OCI-LY7 (cell line): ENCODE results near the gene FCER1G. TPM values are rescaled to one million over a fixed set of nuclear protein-coding genes. Genes with fewer than 3 reads are reported as not detected.

ENCODE experiments used
- BruUV-seq: library from RNA; stranded (reverse); fragments of 400-500 nt; replicated peaks from 2 replicates; lab custom pipeline; 2021; lab: Mats Ljungman, UMichigan
- CTCF ChIA-PET: fragments of 300-600 bp; sonication (Branson Sonifier 250); formaldehyde crosslinking; loops from one replicate; lab custom pipeline; 2022; ENCODE audit warnings: antibody characterized with exemption; ENCODE audit not compliant: unreplicated experiment; lab: Charles Lee
- POLR2A ChIA-PET: fragments of 300-600 bp; sonication (Branson Sonifier 250); formaldehyde crosslinking; loops from one replicate; lab custom pipeline; 2022; ENCODE audit warnings: antibody characterized with exemption; lab: Charles Lee
- DNase-seq: peaks from one replicate; pipeline ENCODE4 v3.0.0-alpha.2; 2015; ENCODE audit warnings: low spot score
- H2AFZ ChIP-seq: fragments of 200-600 bp; sonication (generic), shearing (Covaris generic); 2 replicates; pipeline ENCODE4 v1.6.1; 2014; ENCODE audit warnings: mild to moderate bottlenecking, antibody characterized with exemption, low read length, moderate library complexity
- H3K27ac ChIP-seq: fragments of 200-600 bp; sonication (generic); 2 replicates; pipeline ENCODE4 v1.5.1; 2014; ENCODE audit warnings: mixed run types, low read depth, mild to moderate bottlenecking, moderate library complexity, low read length, inconsistent platforms; ENCODE audit not compliant: poor library complexity, severe bottlenecking
- H3K36me3 ChIP-seq: fragments of 200-600 bp; sonication (generic); 2 replicates; pipeline ENCODE4 v1.6.1; 2014; ENCODE audit warnings: mild to moderate bottlenecking, antibody characterized with exemption, low read length, moderate library complexity, mixed read lengths; ENCODE audit not compliant: insufficient read depth
- H3K4me1 ChIP-seq: fragments of 200-600 bp; sonication (generic); 2 replicates; pipeline ENCODE4 v1.5.1; 2014; ENCODE audit warnings: mild to moderate bottlenecking, low read length; ENCODE audit not compliant: insufficient read depth, poor library complexity, severe bottlenecking
- H3K4me2 ChIP-seq: fragments of 200-600 bp; sonication (generic); 2 replicates; pipeline ENCODE4 v1.6.1; 2014; ENCODE audit warnings: mild to moderate bottlenecking, low read length
- H3K4me3 ChIP-seq: fragments of 200-600 bp; sonication (generic); 2 replicates; pipeline ENCODE4 v1.5.1; 2014; ENCODE audit warnings: mild to moderate bottlenecking, low read depth, low read length; ENCODE audit not compliant: poor library complexity, severe bottlenecking
- H3K79me2 ChIP-seq: fragments of 200-600 bp; sonication (generic); 2 replicates; pipeline ENCODE4 v1.6.1; 2016; ENCODE audit warnings: low read depth, mild to moderate bottlenecking, low read length, moderate library complexity, mixed read lengths; ENCODE audit not compliant: insufficient read depth
- H3K9me2 ChIP-seq: fragments of 200-600 bp; sonication (generic); 2 replicates; pipeline ENCODE4 v1.6.1; 2016; ENCODE audit warnings: mild to moderate bottlenecking, low read length, mixed read lengths; ENCODE audit not compliant: insufficient read depth
- H3K9me3 ChIP-seq: fragments of 200-600 bp; sonication (generic); 2 replicates; pipeline ENCODE4 v1.6.1; 2014; ENCODE audit warnings: mild to moderate bottlenecking, mixed run types, low read length, mixed read lengths
- H4K20me1 ChIP-seq: fragments of 200-600 bp; sonication (generic); 2 replicates; pipeline ENCODE4 v1.6.1; 2014; ENCODE audit warnings: mild to moderate bottlenecking, antibody characterized with exemption, low read length, moderate library complexity, mixed read lengths; ENCODE audit not compliant: insufficient read depth
- EZH2phosphoT487 ChIP-seq: fragments of 200-600 bp; sonication (generic); IDR thresholded peaks from 2 replicates; pipeline ENCODE4 v1.6.1; 2018; ENCODE audit warnings: low read depth, borderline replicate concordance, mild to moderate bottlenecking, mixed run types, antibody characterized with exemption, low read length, moderate library complexity, mixed read lengths
- intact Hi-C: fragments of 100-400 bp; cut with micrococcal nuclease; formaldehyde crosslinking; loops from one replicate; pipeline ENCODE4 v1.10.0; 2022; ENCODE audit not compliant: unreplicated experiment
- total RNA-seq, 2 experiments: library from RNA; depleted of rRNA in 1 of 2; stranded (reverse); fragments of >200 nt in 1 of 2; shearing (Covaris generic) in 1 of 2; gene quantifications; 2 replicates each; pipeline ENCODE4 v1.2.3, GENCODE V29; 2014 to 2022
- TF ChIP-seq, protein P1 (sequence below): fragments of 200-600 bp; sonication (generic); conservative IDR thresholded peaks from 2 replicates; pipeline ENCODE4 v1.5.1; 2014; ENCODE audit warnings: mild to moderate bottlenecking, antibody characterized with exemption, low read length, moderate library complexity, mixed read lengths

The FCER1G gene
- total RNA-seq, 2 experiments from 2014 or later: 0.88 to 3.2 TPM

DNA sequence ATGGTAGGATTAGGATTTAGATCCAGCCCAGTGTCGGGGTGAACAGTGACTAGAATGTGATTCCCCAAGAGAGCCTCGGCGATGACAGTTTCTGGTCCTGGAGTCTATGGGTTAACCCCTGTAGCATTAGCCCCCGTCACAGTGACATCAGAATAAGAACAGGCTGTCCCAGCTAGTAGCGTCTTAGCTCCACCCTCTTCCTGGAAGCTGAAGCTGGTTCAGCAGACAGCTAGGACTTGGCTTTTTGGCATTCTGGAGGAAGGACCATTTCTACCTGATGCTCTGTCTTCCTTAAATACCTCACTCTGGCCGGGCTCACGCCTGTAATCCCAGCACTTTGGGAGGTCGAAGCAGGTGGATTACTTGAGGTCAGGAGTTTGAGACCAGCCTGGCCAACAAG is 7.9 kb upstream of the FCER1G start:
- ChIA-PET CTCF (no interaction called here), POLR2A (interaction anchor here (0.7 kb wide), 1 partner anchor 18 kb away, joined by 4 read pairs; the partner anchor contains the start of gene TOMM40L)
- Histone ChIP-seq H3K27ac (no peak overlapping the region), H3K4me1 (peaks cover 26% of the 10 kb centered on the region), H3K79me2 (peaks cover 4% of the 10 kb centered on the region; the same call in 1 of the 2 replicates), H3K4me2 (no peak overlapping the region), H3K9me3 (no peaks in the 10 kb centered on the region), H3K9me2 (no peaks in the 10 kb centered on the region), H3K36me3 (peaks cover 66% of the 10 kb centered on the region), H4K20me1 (no peaks in the 10 kb centered on the region), H2AFZ (no peak overlapping the region), H3K4me3 (no peak overlapping the region)
- no TSS peak for BruUV-seq
- intact Hi-C loops: no loop called here
- TF ChIP-seq EZH2phosphoT487: no peak
- TF ChIP-seq, protein P1, sequence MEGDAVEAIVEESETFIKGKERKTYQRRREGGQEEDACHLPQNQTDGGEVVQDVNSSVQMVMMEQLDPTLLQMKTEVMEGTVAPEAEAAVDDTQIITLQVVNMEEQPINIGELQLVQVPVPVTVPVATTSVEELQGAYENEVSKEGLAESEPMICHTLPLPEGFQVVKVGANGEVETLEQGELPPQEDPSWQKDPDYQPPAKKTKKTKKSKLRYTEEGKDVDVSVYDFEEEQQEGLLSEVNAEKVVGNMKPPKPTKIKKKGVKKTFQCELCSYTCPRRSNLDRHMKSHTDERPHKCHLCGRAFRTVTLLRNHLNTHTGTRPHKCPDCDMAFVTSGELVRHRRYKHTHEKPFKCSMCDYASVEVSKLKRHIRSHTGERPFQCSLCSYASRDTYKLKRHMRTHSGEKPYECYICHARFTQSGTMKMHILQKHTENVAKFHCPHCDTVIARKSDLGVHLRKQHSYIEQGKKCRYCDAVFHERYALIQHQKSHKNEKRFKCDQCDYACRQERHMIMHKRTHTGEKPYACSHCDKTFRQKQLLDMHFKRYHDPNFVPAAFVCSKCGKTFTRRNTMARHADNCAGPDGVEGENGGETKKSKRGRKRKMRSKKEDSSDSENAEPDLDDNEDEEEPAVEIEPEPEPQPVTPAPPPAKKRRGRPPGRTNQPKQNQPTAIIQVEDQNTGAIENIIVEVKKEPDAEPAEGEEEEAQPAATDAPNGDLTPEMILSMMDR: no peak
- DNase-seq: no peak

DNA sequence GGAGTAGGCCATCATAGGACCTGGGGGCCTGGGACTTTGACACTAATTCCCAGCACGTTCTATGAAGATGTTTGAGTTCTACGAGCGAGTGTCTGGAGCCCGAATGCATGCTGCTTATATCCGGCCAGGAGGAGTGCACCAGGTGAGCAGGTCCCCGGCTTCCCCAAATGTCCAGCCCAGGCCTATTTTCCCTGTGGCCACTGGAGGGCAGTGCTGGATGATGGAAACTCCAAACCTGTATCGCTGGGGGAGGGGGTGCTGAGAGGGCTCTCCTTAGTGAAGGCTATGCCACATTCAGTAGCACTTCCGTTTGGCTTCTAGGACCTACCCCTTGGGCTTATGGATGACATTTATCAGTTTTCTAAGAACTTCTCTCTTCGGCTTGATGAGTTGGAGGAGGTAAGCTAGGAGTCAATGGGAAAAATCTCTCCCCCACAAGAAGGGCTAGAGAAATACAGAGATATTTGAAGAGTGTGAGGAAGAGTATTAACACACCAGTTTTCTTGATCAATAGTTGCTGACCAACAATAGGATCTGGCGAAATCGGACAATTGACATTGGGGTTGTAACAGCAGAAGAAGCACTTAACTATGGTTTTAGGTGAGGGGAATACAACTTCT is 5.2 kb upstream of the FCER1G start:
- TF ChIP-seq, protein P1: peak; percentile 96
- TF ChIP-seq EZH2phosphoT487: no peak
- H3K4me1 ChIP-seq: peaks cover 13% of the 10 kb centered on the region
- no peaks in the 10 kb centered on the region for H3K9me2 ChIP-seq
- no peak overlapping the region for H2AFZ ChIP-seq
- H3K36me3 ChIP-seq: peaks cover 78% of the 10 kb centered on the region
- no peaks in the 10 kb centered on the region for H3K79me2 ChIP-seq
- ChIA-PET POLR2A (no interaction called here), CTCF (interaction anchor here (0.6 to 2.0 kb wide), 2 partner anchors 13 to 16 kb away, joined by 4 to 8 read pairs; partner anchors contain the start of gene TOMM40L)
- no peaks in the 10 kb centered on the region for H3K9me3 ChIP-seq
- H3K4me3 ChIP-seq: no peak overlapping the region
- no TSS peak for BruUV-seq
- H4K20me1 ChIP-seq: no peaks in the 10 kb centered on the region
- no peak overlapping the region for H3K27ac ChIP-seq
- H3K4me2 ChIP-seq: no peak overlapping the region
- DNase-seq: peak; percentile 85
- intact Hi-C loops: loop anchor here (1.0 kb wide), 1 partner anchor 15 kb away; no protein-coding TSS in a partner anchor

DNA sequence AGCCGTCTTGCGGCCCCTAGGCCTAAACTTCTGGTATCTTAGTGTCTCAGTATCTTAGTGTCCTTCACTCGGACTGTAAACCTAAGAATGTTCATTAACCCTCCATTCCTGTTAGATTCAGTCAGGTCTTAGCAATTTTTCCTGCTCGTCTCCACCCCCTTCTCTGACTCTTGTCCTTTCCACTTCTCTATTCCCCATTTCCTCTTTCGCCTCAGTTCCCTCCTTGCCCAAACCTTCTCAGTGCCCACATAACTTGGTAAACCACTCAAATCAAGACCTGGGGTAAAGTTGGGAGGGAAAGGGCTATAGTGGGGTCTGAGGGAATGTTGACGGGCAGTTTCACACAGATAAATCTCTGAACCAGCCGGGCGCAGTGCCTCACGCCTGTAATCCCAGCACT is 726 bp upstream of the FCER1G start:
- H3K4me2 ChIP-seq: no peak overlapping the region
- H3K79me2 ChIP-seq: no peaks in the 10 kb centered on the region
- no peaks in the 10 kb centered on the region for H3K9me3 ChIP-seq
- no peak overlapping the region for H3K27ac ChIP-seq
- H3K36me3 ChIP-seq: peaks cover 50% of the 10 kb centered on the region
- no TSS peak for BruUV-seq
- no peak for DNase-seq
- no peaks in the 10 kb centered on the region for H3K9me2 ChIP-seq
- intact Hi-C loops: no loop called here
- H3K4me3 ChIP-seq: no peak overlapping the region
- ChIA-PET CTCF (no interaction called here), POLR2A (interaction anchor here (0.7 kb wide), 2 partner anchors 11 to 438 kb away, joined by 3 to 4 read pairs; no protein-coding TSS in a partner anchor)
- no peak overlapping the region for H2AFZ ChIP-seq
- TF ChIP-seq, protein P1: no peak
- no peak for TF ChIP-seq EZH2phosphoT487
- H3K4me1 ChIP-seq: peaks cover 41% of the 10 kb centered on the region
- H4K20me1 ChIP-seq: no peaks in the 10 kb centered on the region
